ENCODE results near the gene SHISAL2B. TPM values are rescaled to one million over a fixed set of nuclear protein-coding genes. Genes with fewer than 3 reads are reported as not detected.
"Not testable (repeated sequence)": the region's sequence is repeated elsewhere in the genome, so short reads cannot be mapped to it uniquely, and the experiment has no call there.

The SHISAL2B gene
- total RNA-seq (not detected), total RNA-seq (0 reads per million in 2 donors)

DNA sequence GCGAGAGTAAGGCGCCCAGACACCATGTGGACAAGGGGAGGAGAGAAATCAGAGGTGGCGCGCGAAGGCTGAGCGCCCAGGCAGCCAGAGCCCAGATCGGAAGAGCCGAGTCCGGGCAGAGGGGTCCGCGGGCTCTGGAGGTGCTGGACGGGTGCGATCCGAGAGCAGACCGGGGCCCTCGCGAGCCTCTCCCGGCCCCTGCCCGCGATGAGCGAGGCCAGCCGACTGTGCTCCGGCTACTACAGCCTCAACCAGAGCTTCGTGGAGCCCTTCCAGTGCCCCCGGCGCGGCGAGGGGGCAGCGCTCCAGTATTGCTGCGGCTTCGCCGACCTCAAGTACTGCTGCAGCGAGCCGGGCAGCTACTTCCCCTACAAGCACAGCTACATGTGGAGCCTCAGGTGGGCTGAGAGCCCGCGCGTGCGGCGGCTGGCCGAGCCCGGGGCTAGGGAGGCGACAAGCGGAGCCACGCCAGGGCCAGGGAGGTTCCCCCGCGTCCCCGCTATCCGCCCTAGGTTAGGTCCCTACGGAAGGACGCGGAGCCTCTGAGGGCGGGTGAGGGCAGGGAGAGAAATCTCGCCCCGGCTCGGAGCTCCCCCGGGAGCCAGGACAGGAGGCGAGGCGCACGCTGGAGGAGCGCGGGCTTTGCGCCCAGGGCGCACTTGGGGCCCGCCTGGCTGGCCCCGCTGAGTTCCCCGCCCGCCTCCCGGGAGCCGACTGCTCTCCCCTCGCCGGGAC is at the start of gene SHISAL2B:
SHISAL2B (plus strand) TSS at position 87 of the 735 bp plus-strand sequence; CDS start at position 208, 121 bp downstream.
- Mint-ChIP-seq H3K27ac (no peak within 1 kb of the TSS), H3K4me3 (peak within 1 kb of the TSS; percentile 57), H3K27me3 (peaks cover 65% of the 10 kb centered on the region), H3K4me1 (peaks cover 6% of the 10 kb centered on the region), H3K36me3 (ENCODE audit: low read depth) (peaks cover 6% of the 10 kb centered on the region)
- no peak for ATAC-seq
- DNase-seq = no peak
- no peaks in the 10 kb centered on the region for H3K9me3 ChIP-seq (ENCODE audit: control insufficient read depth, low read length, poor library complexity, severe bottlenecking)

GRCh38 chr5:64644831-64645230 is 45.5 kb upstream of the SHISAL2B start:
- H3K27ac Mint-ChIP-seq = no peak overlapping the region
- DNase-seq (no peak), ATAC-seq (no peak)
- H3K4me3 Mint-ChIP-seq = no peak overlapping the region
- no peaks in the 10 kb centered on the region for H3K9me3 ChIP-seq (ENCODE audit: control insufficient read depth, low read length, poor library complexity, severe bottlenecking)
- no peaks in the 10 kb centered on the region for H3K4me1 Mint-ChIP-seq
- H3K36me3 Mint-ChIP-seq (ENCODE audit: low read depth) = no peaks in the 10 kb centered on the region
- peaks cover 17% of the 10 kb centered on the region for H3K27me3 Mint-ChIP-seq

DNA sequence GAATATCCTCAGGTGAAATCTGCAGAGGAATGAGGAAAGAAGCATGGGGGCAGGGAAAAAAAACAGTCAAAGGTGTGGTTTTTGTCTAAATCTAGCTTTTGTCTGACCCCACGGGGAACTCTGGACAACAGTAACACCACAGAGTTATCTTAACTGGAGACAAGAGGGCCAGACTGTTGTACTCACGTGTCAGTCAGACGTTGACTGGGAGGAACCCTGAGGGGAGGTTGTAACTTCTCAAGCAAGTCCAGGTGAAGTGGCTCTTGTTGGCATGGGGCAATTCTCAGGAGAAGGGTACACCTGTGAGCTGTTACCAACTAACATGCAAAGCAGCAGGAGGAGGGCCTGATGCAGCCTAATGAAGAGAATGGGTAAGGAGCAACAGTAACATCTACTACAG is 44.1 kb upstream of the SHISAL2B start:
- Mint-ChIP-seq H3K27ac (no peak overlapping the region), H3K4me1 (no peaks in the 10 kb centered on the region), H3K36me3 (ENCODE audit: low read depth) (no peaks in the 10 kb centered on the region), H3K27me3 (peaks cover 17% of the 10 kb centered on the region), H3K4me3 (no peak overlapping the region)
- no peaks in the 10 kb centered on the region for H3K9me3 ChIP-seq (ENCODE audit: control insufficient read depth, low read length, poor library complexity, severe bottlenecking)
- DNase-seq = no peak
- no peak for ATAC-seq

GRCh38 chr5:64649512-64649911 is 40.8 kb upstream of the SHISAL2B start:
- H3K36me3 Mint-ChIP-seq (ENCODE audit: low read depth) = no peaks in the 10 kb centered on the region
- no peaks in the 10 kb centered on the region for H3K9me3 ChIP-seq (ENCODE audit: control insufficient read depth, low read length, poor library complexity, severe bottlenecking)
- H3K27me3 Mint-ChIP-seq = peaks cover 12% of the 10 kb centered on the region
- DNase-seq (no peak), ATAC-seq (no peak)
- no peaks in the 10 kb centered on the region for H3K4me1 Mint-ChIP-seq
- no peak overlapping the region for H3K4me3 Mint-ChIP-seq
- H3K27ac Mint-ChIP-seq = no peak overlapping the region

- H3K27ac Mint-ChIP-seq = no peak overlapping the region
- H3K36me3 Mint-ChIP-seq (ENCODE audit: low read depth) = peaks cover 2% of the 10 kb centered on the region
- DNase-seq (no peak), ATAC-seq (no peak)
- no peaks in the 10 kb centered on the region for H3K4me1 Mint-ChIP-seq
- H3K27me3 Mint-ChIP-seq = no peaks in the 10 kb centered on the region
- H3K4me3 Mint-ChIP-seq = no peak overlapping the region
- no peaks in the 10 kb centered on the region for H3K9me3 ChIP-seq (ENCODE audit: control insufficient read depth, low read length, poor library complexity, severe bottlenecking)
These were observed 36.3 kb upstream of the SHISAL2B start for GRCh38 chr5:64653766-64654560.

DNA sequence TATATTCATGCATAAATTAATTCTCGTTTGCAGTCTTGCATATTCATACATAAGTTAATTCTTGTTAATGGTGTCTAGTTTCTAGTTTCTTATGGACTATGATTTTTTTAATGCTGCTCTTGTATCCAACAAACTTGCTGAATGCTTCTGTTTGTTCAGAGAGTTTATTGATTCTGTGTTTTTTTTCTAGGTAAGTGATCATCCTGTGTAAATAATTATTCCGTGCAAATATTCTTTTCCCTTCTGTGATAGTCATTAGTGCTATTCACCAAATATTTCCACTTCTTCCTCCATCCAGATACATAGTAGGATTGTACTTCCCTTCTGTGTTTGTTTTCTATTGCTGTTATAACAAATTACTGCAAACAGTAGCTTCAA is 35.8 kb upstream of the SHISAL2B start:
- H3K9me3 ChIP-seq (ENCODE audit: control insufficient read depth, low read length, poor library complexity, severe bottlenecking) = no peaks in the 10 kb centered on the region
- Mint-ChIP-seq H3K27ac (no peak overlapping the region), H3K27me3 (no peaks in the 10 kb centered on the region), H3K4me3 (no peak overlapping the region), H3K36me3 (ENCODE audit: low read depth) (peaks cover 2% of the 10 kb centered on the region), H3K4me1 (no peaks in the 10 kb centered on the region)
- ATAC-seq (no peak), DNase-seq (no peak)

- no peak for ATAC-seq
- H3K36me3 Mint-ChIP-seq (ENCODE audit: low read depth) = peaks cover 2% of the 10 kb centered on the region
These were observed 34.7 kb upstream of the SHISAL2B start for GRCh38 chr5:64655596-64655995.

DNA sequence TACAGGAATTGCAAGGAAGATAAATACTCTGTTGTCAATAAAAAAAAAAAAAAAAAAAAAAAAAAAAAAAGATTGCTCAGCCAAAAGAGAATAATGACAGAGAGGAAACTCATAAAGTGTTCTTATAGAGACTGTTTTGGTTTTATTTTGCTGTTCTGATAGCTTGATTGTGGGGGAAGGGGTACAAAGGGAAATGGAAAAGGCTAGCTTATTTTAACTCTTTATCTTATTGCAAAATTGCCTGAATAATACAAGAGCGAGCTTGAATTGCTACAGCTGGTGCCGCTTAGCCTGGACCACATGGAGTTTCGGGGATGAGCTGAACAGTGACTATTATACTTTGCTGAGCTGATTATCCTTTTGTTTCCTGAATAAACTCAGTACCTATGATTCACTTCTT is 31.0 kb upstream of the SHISAL2B start:
- peaks cover 9% of the 10 kb centered on the region for H3K27me3 Mint-ChIP-seq
- H3K4me1 Mint-ChIP-seq = no peaks in the 10 kb centered on the region
- peaks cover 2% of the 10 kb centered on the region for H3K36me3 Mint-ChIP-seq (ENCODE audit: low read depth)
- H3K4me3 Mint-ChIP-seq = no peak overlapping the region
- ATAC-seq (no peak), DNase-seq (no peak)
- no peak overlapping the region for H3K27ac Mint-ChIP-seq
- H3K9me3 ChIP-seq (ENCODE audit: control insufficient read depth, low read length, poor library complexity, severe bottlenecking) = no peaks in the 10 kb centered on the region

More at GRCh38 chr5:64655596-64655995, 34.7 kb upstream of the SHISAL2B start:
- peaks cover 4% of the 10 kb centered on the region for H3K27me3 Mint-ChIP-seq
- H3K27ac Mint-ChIP-seq = no peak overlapping the region
- H3K9me3 ChIP-seq (ENCODE audit: control insufficient read depth, low read length, poor library complexity, severe bottlenecking) = no peaks in the 10 kb centered on the region
- no peak for DNase-seq
- H3K4me1 Mint-ChIP-seq = no peaks in the 10 kb centered on the region
- no peak overlapping the region for H3K4me3 Mint-ChIP-seq

DNA sequence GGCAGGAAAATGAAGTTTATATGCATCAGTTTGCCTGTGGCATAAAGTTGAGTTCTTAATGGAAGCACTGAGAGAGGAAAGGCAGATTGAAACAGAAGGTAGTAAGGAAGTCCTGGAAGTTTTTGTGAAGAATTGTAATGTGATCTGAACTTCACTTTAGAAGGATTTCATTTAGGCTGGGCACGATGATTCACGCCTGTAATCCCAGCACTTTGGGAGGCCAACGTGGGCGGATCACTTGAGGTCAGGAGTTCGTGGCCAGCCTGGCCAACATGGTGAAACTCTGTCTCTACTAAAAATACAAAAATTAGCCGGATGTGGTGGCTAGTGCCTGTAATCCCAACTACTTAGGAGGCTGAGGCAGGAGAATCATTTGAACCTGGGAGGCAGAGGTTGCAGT is 27.1 kb upstream of the SHISAL2B start:
- H3K27ac Mint-ChIP-seq; DNase-seq; H3K36me3 Mint-ChIP-seq (ENCODE audit: low read depth); H3K9me3 ChIP-seq (ENCODE audit: control insufficient read depth, low read length, poor library complexity, severe bottlenecking); H3K4me1 Mint-ChIP-seq; ATAC-seq; H3K4me3 Mint-ChIP-seq: not testable (repeated sequence)
- H3K27me3 Mint-ChIP-seq = peaks cover 25% of the 10 kb centered on the region

DNA sequence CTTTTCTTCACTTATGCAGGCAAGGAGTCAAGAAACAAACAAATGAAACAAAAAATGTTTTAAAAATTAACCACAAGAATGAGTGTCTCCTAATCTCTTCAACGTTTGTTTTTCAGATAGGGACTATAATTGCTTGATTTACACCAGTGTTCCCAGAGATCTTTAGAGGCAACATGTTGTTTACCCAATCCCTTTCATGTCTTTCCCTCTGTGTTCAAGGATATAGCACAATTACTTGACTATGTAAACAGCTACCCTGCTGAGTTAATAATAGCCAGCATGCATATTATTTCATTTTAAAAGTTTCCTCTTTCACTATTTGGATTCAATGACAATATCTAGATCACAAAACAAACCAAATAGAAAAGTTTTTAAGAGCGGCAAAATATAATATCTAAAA is 25.1 kb upstream of the SHISAL2B start:
- DNase-seq = no peak
- no peaks in the 10 kb centered on the region for H3K9me3 ChIP-seq (ENCODE audit: control insufficient read depth, low read length, poor library complexity, severe bottlenecking)
- no peak overlapping the region for H3K4me3 Mint-ChIP-seq
- peaks cover 21% of the 10 kb centered on the region for H3K27me3 Mint-ChIP-seq
- no peak for ATAC-seq
- H3K36me3 Mint-ChIP-seq (ENCODE audit: low read depth) = peaks cover 2% of the 10 kb centered on the region
- H3K27ac Mint-ChIP-seq = no peak overlapping the region
- H3K4me1 Mint-ChIP-seq = no peaks in the 10 kb centered on the region

DNA sequence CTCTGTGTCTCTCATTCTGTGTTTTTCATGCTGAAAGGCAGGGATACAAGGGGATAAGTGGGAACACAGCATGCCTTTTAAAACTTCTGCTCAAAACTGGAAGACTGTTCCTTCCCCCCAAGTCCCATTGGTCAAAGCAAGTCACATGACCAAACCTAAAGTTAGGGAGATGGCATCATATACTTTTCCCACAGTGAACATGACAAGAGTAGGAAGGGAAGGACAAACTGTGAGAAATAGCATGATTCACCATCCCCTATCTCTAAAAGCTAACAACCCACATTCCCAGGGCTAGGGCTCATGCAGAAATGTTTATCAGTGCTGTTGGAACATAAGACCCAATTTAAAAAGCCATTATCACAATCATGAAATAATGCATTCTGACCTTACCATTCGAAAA is 24.2 kb upstream of the SHISAL2B start:
- H3K36me3 Mint-ChIP-seq (ENCODE audit: low read depth) = peaks cover 2% of the 10 kb centered on the region
- H3K4me3 Mint-ChIP-seq = no peak overlapping the region
- H3K4me1 Mint-ChIP-seq = no peaks in the 10 kb centered on the region
- no peaks in the 10 kb centered on the region for H3K9me3 ChIP-seq (ENCODE audit: control insufficient read depth, low read length, poor library complexity, severe bottlenecking)
- ATAC-seq (no peak), DNase-seq (no peak)
- peaks cover 21% of the 10 kb centered on the region for H3K27me3 Mint-ChIP-seq
- no peak overlapping the region for H3K27ac Mint-ChIP-seq

- H3K9me3 ChIP-seq (ENCODE audit: control insufficient read depth, low read length, poor library complexity, severe bottlenecking) = no peaks in the 10 kb centered on the region
- Mint-ChIP-seq H3K4me1 (no peaks in the 10 kb centered on the region), H3K27ac (no peak overlapping the region), H3K27me3 (peaks cover 21% of the 10 kb centered on the region), H3K4me3 (no peak overlapping the region), H3K36me3 (ENCODE audit: low read depth) (peaks cover 2% of the 10 kb centered on the region)
- DNase-seq (no peak), ATAC-seq (no peak)
These were observed 23.2 kb upstream of the SHISAL2B start for GRCh38 chr5:64667068-64667467.

DNA sequence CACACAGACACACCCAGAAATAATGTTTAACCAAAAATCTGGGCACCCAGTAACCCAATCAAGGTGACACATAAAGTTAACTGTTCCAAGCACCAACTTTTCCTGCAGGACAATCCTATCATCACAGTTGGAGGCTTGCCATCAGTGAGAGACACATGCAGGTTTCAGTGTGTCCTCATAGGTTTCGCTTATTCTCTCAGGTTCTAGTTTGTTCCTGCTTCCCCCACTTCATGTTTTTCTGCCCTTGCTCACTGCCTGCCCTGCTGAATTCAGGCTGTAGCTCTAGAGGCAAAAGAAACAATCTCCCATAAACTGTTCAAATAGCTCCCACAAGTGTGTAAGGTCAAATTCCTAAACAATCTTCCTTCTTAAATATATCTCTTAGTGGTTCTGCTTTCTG is 20.0 kb upstream of the SHISAL2B start:
- DNase-seq = no peak
- ATAC-seq = no peak
- Mint-ChIP-seq H3K4me1 (no peaks in the 10 kb centered on the region), H3K27ac (no peak overlapping the region), H3K4me3 (no peak overlapping the region), H3K36me3 (ENCODE audit: low read depth) (no peaks in the 10 kb centered on the region), H3K27me3 (peaks cover 11% of the 10 kb centered on the region)
- no peaks in the 10 kb centered on the region for H3K9me3 ChIP-seq (ENCODE audit: control insufficient read depth, low read length, poor library complexity, severe bottlenecking)
